ENCODE results near the gene TMEM161A. TPM values are rescaled to one million over a fixed set of nuclear protein-coding genes. Genes with fewer than 3 reads are reported as not detected.

Gene TMEM161A
- polyA plus RNA-seq, 1 donor from 2014 or later: 19.5 TPM

DNA sequence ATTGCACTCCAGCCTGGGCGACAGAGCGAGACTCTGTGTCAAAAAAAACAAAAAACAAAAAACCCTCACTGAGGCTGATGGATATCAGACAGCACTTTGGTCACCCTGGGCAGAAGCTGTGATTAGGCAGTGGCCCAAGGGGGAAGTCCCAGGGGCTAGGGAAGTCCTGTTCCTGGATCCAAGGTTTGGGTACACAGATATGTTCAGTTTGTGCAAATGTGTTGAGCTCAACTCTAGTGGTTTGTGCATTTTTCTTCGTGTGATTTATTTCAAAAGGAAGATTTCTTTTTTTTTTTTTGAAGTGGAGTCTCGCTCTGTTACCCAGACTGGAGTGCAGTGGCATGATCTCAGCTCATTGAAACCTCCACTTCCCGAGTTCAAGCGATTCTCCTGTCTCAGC, 19.5 kb upstream of the TMEM161A start:
- H3K4me3 ChIP-seq (ENCODE audit: low read length): no peak overlapping the region
- H2AFZ ChIP-seq (ENCODE audit: low read depth, low read length): no peak overlapping the region
- no peaks in the 10 kb centered on the region for H3K9me2 ChIP-seq (ENCODE audit: insufficient read depth, low read length)
- H3F3A ChIP-seq (ENCODE audit: insufficient read depth, low read length, poor library complexity, severe bottlenecking): no peaks in the 10 kb centered on the region
- no peaks in the 10 kb centered on the region for H3K36me3 ChIP-seq (ENCODE audit: insufficient read depth, low read length)
- no peak overlapping the region for H3K4me2 ChIP-seq (ENCODE audit: low read length)
- H3K27me3 ChIP-seq (ENCODE audit: insufficient read depth, low read depth, low read length): no peaks in the 10 kb centered on the region
- no peaks in the 10 kb centered on the region for H3K79me2 ChIP-seq (replicated peaks; ENCODE audit: insufficient read depth, low read length)
- H3K27ac ChIP-seq (ENCODE audit: low read length): no peak overlapping the region
- no peaks in the 10 kb centered on the region for H4K20me1 ChIP-seq (ENCODE audit: insufficient read depth)
- no peak for TF ChIP-seq SMC3 (conservative IDR thresholded peaks at IDR 0.05; ENCODE audit: poor library complexity)
- TF ChIP-seq EZH2 (IDR thresholded peaks at IDR 0.05; ENCODE audit: borderline replicate concordance, insufficient read depth, low read length, poor library complexity, severe bottlenecking): no peak
- TF ChIP-seq RAD21 (conservative IDR thresholded peaks at IDR 0.05): no peak
- TF ChIP-seq REST (IDR thresholded peaks at IDR 0.05; ENCODE audit: borderline replicate concordance): no peak
- no peak for TF ChIP-seq CTCF (IDR thresholded peaks at IDR 0.05; ENCODE audit: poor library complexity, severe bottlenecking)
- no peak for TF ChIP-seq MXI1 (conservative IDR thresholded peaks at IDR 0.05; ENCODE audit: poor library complexity, severe bottlenecking)
- no peak overlapping the region for H3K9ac ChIP-seq (ENCODE audit: low read length)
- H3K9me3 ChIP-seq (ENCODE audit: low read length): no peaks in the 10 kb centered on the region

- Histone ChIP-seq H3K4me2 (ENCODE audit: low read length) (no peak overlapping the region), H3K9me3 (ENCODE audit: low read length) (no peaks in the 10 kb centered on the region), H2AFZ (ENCODE audit: low read depth, low read length) (no peak overlapping the region), H3K27me3 (ENCODE audit: insufficient read depth, low read depth, low read length) (no peaks in the 10 kb centered on the region), H3K9me2 (ENCODE audit: insufficient read depth, low read length) (no peaks in the 10 kb centered on the region), H3K36me3 (ENCODE audit: insufficient read depth, low read length) (no peaks in the 10 kb centered on the region), H3K4me3 (ENCODE audit: low read length) (no peak overlapping the region), H4K20me1 (ENCODE audit: insufficient read depth) (no peaks in the 10 kb centered on the region), H3K27ac (ENCODE audit: low read length) (no peak overlapping the region), H3K79me2 (replicated peaks; ENCODE audit: insufficient read depth, low read length) (no peaks in the 10 kb centered on the region), H3K9ac (ENCODE audit: low read length) (no peak overlapping the region), H3F3A (ENCODE audit: insufficient read depth, low read length, poor library complexity, severe bottlenecking) (no peaks in the 10 kb centered on the region)
- TF ChIP-seq REST (IDR thresholded peaks at IDR 0.05; ENCODE audit: borderline replicate concordance) (no peak), EP300 (conservative IDR thresholded peaks at IDR 0.05; ENCODE audit: poor library complexity, severe bottlenecking) (no peak), MXI1 (conservative IDR thresholded peaks at IDR 0.05; ENCODE audit: poor library complexity, severe bottlenecking) (no peak), CTCF (IDR thresholded peaks at IDR 0.05; ENCODE audit: poor library complexity, severe bottlenecking) (no peak), TAF1 (IDR thresholded peaks at IDR 0.05; ENCODE audit: low read depth) (no peak), POLR2AphosphoS5 (IDR thresholded peaks at IDR 0.05) (no peak), RAD21 (conservative IDR thresholded peaks at IDR 0.05) (no peak), SMC3 (conservative IDR thresholded peaks at IDR 0.05; ENCODE audit: poor library complexity) (no peak), EZH2 (IDR thresholded peaks at IDR 0.05; ENCODE audit: borderline replicate concordance, insufficient read depth, low read length, poor library complexity, severe bottlenecking) (no peak)
These were observed 17.4 kb upstream of the TMEM161A start for GRCh38 chr19:19155495-19156219.

Data from neural cell (in vitro differentiated cells).